VCaP (cell line): ENCODE data around the gene GIMAP1.

Experiments
- H3K27ac ChIP-seq: fragments of 450-650 bp; 2 replicates; pipeline ENCODE4 v1.5.1; 2017
- TF ChIP-seq, protein P1 (sequence below): fragments of 450-650 bp; conservative IDR thresholded peaks from 2 replicates; pipeline ENCODE4 v1.5.1; 2017; ENCODE audit warnings: mild to moderate bottlenecking, moderate library complexity

Gene GIMAP1

DNA sequence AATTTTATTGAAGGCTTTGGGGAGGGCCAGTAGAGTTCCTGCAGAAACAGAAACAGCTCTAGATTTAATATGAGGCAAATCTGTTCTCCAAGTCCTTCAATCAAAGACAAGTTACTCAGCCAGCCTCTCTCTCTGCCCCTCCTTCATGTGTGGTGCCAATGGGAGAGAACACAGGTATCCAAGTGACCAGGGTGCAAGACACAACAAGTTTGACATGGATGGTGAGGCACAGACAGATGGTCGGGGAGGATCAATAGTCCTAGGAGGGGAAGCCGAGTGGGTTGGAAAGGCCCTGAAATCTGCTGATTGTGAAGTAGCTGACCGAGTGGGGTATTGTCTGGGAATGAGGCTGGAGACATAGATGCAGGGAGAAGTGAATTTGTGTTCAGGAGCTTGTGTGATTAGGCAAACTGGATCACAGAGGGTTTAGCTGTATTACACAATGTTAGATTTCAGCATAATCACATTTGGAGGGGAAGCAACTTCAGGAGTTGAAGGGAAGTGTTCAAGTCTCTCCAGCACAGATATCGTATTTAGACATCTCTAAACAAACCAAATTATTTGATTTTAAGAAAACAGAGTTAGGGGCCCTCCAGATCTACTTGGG is 1.5 kb downstream of the GIMAP1 start:
- no peak overlapping the region for H3K27ac ChIP-seq
- TF ChIP-seq, protein P1, sequence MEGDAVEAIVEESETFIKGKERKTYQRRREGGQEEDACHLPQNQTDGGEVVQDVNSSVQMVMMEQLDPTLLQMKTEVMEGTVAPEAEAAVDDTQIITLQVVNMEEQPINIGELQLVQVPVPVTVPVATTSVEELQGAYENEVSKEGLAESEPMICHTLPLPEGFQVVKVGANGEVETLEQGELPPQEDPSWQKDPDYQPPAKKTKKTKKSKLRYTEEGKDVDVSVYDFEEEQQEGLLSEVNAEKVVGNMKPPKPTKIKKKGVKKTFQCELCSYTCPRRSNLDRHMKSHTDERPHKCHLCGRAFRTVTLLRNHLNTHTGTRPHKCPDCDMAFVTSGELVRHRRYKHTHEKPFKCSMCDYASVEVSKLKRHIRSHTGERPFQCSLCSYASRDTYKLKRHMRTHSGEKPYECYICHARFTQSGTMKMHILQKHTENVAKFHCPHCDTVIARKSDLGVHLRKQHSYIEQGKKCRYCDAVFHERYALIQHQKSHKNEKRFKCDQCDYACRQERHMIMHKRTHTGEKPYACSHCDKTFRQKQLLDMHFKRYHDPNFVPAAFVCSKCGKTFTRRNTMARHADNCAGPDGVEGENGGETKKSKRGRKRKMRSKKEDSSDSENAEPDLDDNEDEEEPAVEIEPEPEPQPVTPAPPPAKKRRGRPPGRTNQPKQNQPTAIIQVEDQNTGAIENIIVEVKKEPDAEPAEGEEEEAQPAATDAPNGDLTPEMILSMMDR = no peak

DNA sequence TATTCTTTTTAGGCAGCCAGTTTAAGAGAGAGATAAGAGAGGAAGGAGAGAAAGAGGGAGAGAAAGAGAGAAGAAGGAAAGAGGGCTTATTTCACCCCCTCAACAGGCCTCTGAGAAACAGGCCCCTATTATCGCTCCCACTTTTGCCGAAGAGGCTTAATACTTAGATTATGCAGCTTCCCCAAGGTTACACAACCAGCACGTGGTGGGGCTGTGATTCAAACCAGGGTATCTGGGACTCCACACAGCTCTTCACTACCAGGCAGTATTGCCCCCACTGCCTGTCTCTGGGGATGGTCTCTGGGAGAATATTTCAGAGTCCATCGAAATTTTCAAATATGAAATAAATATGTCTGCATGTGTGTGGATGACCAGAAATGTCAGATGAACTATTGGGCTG is 3.0 kb downstream of the GIMAP1 start:
- H3K27ac ChIP-seq = no peak overlapping the region
- TF ChIP-seq, protein P1 = no peak

DNA sequence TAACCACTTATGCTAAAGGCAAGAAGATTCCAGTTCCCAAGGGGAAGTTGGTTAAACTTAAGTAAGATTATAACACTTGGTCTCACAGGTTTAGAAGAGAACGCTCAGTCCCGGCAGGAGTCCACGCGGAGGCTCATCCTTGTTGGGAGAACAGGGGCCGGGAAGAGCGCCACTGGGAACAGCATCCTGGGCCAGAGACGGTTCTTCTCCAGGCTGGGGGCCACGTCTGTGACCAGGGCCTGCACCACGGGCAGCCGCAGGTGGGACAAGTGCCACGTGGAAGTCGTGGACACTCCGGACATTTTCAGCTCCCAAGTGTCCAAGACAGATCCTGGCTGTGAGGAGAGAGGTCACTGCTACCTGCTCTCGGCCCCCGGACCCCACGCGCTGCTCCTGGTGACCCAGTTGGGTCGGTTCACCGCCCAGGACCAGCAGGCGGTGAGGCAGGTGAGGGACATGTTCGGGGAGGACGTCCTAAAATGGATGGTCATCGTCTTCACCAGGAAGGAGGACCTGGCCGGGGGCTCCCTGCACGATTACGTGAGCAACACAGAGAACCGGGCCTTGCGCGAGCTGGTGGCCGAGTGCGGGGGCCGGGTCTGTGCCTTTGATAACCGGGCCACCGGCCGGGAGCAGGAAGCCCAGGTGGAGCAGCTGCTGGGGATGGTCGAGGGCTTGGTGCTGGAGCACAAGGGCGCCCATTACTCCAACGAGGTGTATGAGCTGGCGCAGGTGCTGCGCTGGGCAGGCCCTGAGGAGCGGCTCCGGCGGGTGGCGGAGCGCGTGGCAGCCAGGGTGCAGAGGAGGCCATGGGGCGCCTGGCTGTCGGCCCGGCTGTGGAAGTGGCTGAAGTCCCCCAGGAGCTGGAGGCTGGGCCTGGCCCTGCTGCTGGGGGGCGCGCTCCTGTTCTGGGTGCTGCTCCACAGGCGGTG is 3.8 kb downstream of the GIMAP1 start:
- TF ChIP-seq, protein P1 = no peak
- no peak overlapping the region for H3K27ac ChIP-seq

DNA sequence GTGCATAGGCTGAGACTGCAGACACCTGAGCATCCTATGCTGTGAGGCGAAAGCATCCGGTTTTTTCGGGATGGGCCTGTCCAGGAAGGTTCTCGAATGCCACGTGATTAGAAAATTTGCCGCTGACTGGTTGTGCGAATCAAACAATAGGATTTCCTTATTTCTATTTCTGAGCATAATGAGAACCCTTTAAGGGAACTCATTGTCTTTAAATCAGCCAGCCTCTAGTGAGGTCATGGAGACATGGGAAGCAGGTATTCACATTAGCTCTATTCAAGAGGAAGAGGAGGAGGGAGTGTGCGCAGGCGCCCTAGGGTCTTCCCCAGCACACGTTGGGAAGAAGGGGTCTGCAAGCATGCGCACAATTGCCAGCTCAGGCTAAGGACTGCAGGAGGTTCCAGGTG is 5.6 kb downstream of the GIMAP1 start:
- TF ChIP-seq, protein P1 = no peak
- H3K27ac ChIP-seq = no peak overlapping the region

DNA sequence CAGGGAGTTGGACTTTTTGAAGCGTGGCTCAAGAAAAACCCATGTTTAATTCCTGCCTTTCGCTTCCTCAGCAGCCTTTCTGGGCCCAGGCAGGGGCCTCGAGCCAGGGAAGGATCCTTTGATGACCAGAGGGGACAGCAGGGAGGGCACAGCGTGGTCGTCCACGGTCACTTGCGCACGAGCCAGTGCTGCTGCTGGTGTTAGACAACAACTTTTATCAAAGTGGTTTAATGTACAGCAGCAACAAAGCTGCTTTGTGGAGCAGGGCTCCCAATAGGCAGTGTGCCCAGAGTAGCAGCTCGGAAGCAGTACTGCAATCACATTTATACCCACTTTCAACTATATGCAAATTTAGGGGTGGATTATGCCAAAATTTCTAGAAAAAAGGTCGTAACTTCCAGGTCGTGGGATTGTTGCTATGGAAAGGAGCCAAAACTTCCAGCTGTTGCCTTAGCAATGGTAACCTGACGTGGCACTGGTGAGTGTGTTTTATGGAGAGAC is 6.1 kb downstream of the GIMAP1 start:
- no peak overlapping the region for H3K27ac ChIP-seq
- TF ChIP-seq, protein P1 = no peak

DNA sequence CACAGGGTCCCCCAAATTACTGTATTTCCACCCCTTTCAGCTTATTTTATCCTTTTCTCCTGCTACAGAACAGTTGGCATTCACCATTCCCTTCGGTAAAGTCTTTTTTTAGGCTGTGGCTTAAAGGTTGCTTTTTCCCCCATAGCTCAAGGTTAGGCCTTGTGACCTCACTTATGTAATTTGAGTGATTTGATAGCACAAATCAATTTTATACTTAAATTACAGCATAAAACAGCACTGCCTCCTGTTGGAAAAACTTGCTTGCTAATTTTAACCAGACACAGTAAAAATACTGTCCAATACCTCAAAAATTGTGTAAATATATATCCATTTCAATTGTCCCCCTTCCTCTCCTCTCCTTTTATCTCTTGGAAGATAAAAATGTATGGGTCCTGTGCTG is 7.1 kb downstream of the GIMAP1 start:
- no peak overlapping the region for H3K27ac ChIP-seq
- TF ChIP-seq, protein P1 = no peak

DNA sequence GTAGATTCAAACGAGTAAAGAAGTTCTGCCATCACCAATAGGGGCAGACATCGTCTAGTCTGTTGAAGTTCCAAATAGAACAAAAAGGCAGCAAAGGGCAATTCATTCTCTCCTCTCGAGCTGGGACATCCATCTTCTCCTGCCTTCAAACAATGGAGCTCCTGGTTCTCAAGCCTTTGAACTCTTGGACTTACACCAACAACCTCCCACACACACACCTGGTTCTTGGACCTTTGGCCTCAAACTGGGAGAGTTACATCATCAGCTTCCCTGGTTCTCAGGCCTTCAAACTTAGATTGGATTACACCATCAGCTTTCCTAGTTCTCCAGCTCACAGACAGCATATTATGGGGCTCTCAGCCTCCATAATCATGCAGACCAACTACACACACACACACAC is 11.0 kb downstream of the GIMAP1 start:
- TF ChIP-seq, protein P1 = no peak
- no peak overlapping the region for H3K27ac ChIP-seq
